ENCODE data around the gene CDH11.

CDH11 gene

GRCh38 chr16:64977206-64977920, 144.5 kb downstream of the CDH11 start:
- DNase-seq (ENCODE audit: low read depth), result no peak

GRCh38 chr16:64975821-64976220, 146.0 kb downstream of the CDH11 start:
- DNase-seq (ENCODE audit: low read depth), result no peak

GRCh38 chr16:64974381-64974780, 147.5 kb downstream of the CDH11 start:
- DNase-seq (ENCODE audit: low read depth), result no peak

GRCh38 chr16:64973171-64973570, 148.7 kb downstream of the CDH11 start:
- no peak for DNase-seq (ENCODE audit: low read depth)

GRCh38 chr16:64971171-64971570, 150.7 kb downstream of the CDH11 start:
- no peak for DNase-seq (ENCODE audit: low read depth)

- DNase-seq (ENCODE audit: low read depth), result no peak
Observed at GRCh38 chr16:64969221-64969620, 152.6 kb downstream of the CDH11 start.

GRCh38 chr16:64968539-64968938, 153.3 kb downstream of the CDH11 start:
- DNase-seq (ENCODE audit: low read depth), result no peak

GRCh38 chr16:64964126-64964540, 157.7 kb downstream of the CDH11 start:
- no peak for DNase-seq (ENCODE audit: low read depth)

GRCh38 chr16:64962786-64963185, 159.1 kb downstream of the CDH11 start:
- DNase-seq (ENCODE audit: low read depth), result no peak

GRCh38 chr16:64957246-64957645, 164.6 kb downstream of the CDH11 start:
- DNase-seq (ENCODE audit: low read depth), result no peak

GRCh38 chr16:64952177-64952576, 169.7 kb downstream of the CDH11 start:
- no peak for DNase-seq (ENCODE audit: low read depth)

- DNase-seq (ENCODE audit: low read depth), result no peak
Observed at GRCh38 chr16:64951193-64951592, 170.7 kb downstream of the CDH11 start.

GRCh38 chr16:64950731-64951130, 171.1 kb downstream of the CDH11 start:
- no peak for DNase-seq (ENCODE audit: low read depth)

- DNase-seq (ENCODE audit: low read depth), result no peak
Observed at GRCh38 chr16:64950262-64950661, 171.6 kb downstream of the CDH11 start.

- DNase-seq (ENCODE audit: low read depth), result no peak
Observed at GRCh38 chr16:64948056-64948455, 173.8 kb downstream of the CDH11 start.

GRCh38 chr16:64947651-64948050, 174.2 kb downstream of the CDH11 start:
- DNase-seq (ENCODE audit: low read depth), result no peak

- no peak for DNase-seq (ENCODE audit: low read depth)
Observed at GRCh38 chr16:64933885-64934284, 188.0 kb downstream of the CDH11 start.

- no peak for DNase-seq (ENCODE audit: low read depth)
Observed at GRCh38 chr16:64926476-64926875, 195.4 kb downstream of the CDH11 start.

- DNase-seq (ENCODE audit: low read depth), result no peak
Observed at GRCh38 chr16:64925166-64925565, 196.7 kb downstream of the CDH11 start.

GRCh38 chr16:64924086-64924485, 197.8 kb downstream of the CDH11 start:
- DNase-seq (ENCODE audit: low read depth), result no peak

- DNase-seq (ENCODE audit: low read depth), result no peak
Observed at GRCh38 chr16:64919929-64920607, 201.8 kb downstream of the CDH11 start.

GRCh38 chr16:64919141-64919540, 202.7 kb downstream of the CDH11 start:
- no peak for DNase-seq (ENCODE audit: low read depth)

- DNase-seq (ENCODE audit: low read depth), result no peak
Observed at GRCh38 chr16:64916051-64916450, 205.8 kb downstream of the CDH11 start.

GRCh38 chr16:64910356-64910755, 211.5 kb downstream of the CDH11 start:
- DNase-seq (ENCODE audit: low read depth), result no peak
